ENCODE data around the gene EXOC3. TPM values are rescaled to one million over a fixed set of nuclear protein-coding genes. Genes with fewer than 3 reads are reported as not detected.

EXOC3 gene
- total and polyA plus RNA-seq, 11 donors, result 20.6 to 45.5 (median 42.8) TPM

GRCh38 chr5:497871-498509, 55.0 kb downstream of the EXOC3 start:
- intact Hi-C loops (cut with DNase I), result no loop called here
- 49 to 57% (median 49%) methylated on average over 36 to 40 of the region's 40 CpGs for WGBS, 4 donors
- Histone ChIP-seq H3K27me3 (peaks cover 5 to 76% (median 30%) of the 10 kb centered on the region in 9 donors), H3K36me3 (no peaks in the 10 kb centered on the region), H3K4me3 (no peak overlapping the region), H3K4me1 (no peaks in the 10 kb centered on the region), H3K9me3 (no peaks in the 10 kb centered on the region), H3K27ac (no peak overlapping the region)
- no peak for TF ChIP-seq POLR2A (IDR thresholded peaks at IDR 0.05)
- TF ChIP-seq CTCF (IDR thresholded peaks at IDR 0.05), result no peak
- DNase-seq (no peak), ATAC-seq (no peak)

- WGBS, 4 donors, result 81 to 90% (median 87%) methylated on average over 19 to 32 of the region's 32 CpGs
- H3K27ac ChIP-seq, result no peak overlapping the region
- no peaks in the 10 kb centered on the region for H3K9me3 ChIP-seq
- no peak for ATAC-seq
- H3K36me3 ChIP-seq, result no peaks in the 10 kb centered on the region
- peaks cover 0 to 66% (median 24%) of the 10 kb centered on the region in 9 donors for H3K27me3 ChIP-seq
- no peak for DNase-seq
- intact Hi-C loops (cut with DNase I), result no loop called here
- no peak for TF ChIP-seq POLR2A (IDR thresholded peaks at IDR 0.05)
- no peak for TF ChIP-seq CTCF (IDR thresholded peaks at IDR 0.05)
- no peaks in the 10 kb centered on the region for H3K4me1 ChIP-seq
- no peak overlapping the region for H3K4me3 ChIP-seq
These were observed 56.5 kb downstream of the EXOC3 start for GRCh38 chr5:499233-500209.

GRCh38 chr5:500491-500890, 57.5 kb downstream of the EXOC3 start:
- H3K4me1 ChIP-seq, result no peaks in the 10 kb centered on the region
- H3K4me3 ChIP-seq, result no peak overlapping the region
- no peak overlapping the region for H3K27ac ChIP-seq
- TF ChIP-seq CTCF (IDR thresholded peaks at IDR 0.05), result no peak
- no peak for TF ChIP-seq POLR2A (IDR thresholded peaks at IDR 0.05)
- DNase-seq (no peak), ATAC-seq (peak in 1 of 4 donors; percentile 23)
- intact Hi-C loops (cut with DNase I), result no loop called here
- peaks cover 0 to 67% (median 28%) of the 10 kb centered on the region in 9 donors for H3K27me3 ChIP-seq
- 88 to 95% (median 93%) methylated on average over 10 of the region's 10 CpGs for WGBS, 4 donors
- no peaks in the 10 kb centered on the region for H3K9me3 ChIP-seq
- no peaks in the 10 kb centered on the region for H3K36me3 ChIP-seq
